Keratinocyte (primary cell): ENCODE data around the gene ABO.

Experiments used
- CTCF ChIP-seq, 3 experiments: IDR thresholded peaks in 1 of 3; conservative IDR thresholded peaks in 1 of 3; optimal IDR thresholded peaks in 1 of 3; 2 replicates in 2 of 3; 3 replicates in 1 of 3; pipeline versions ENCODE3 to v1.5.1; 2011; ENCODE audit warnings: low read length in 3 of 3, mild to moderate bottlenecking in 3 of 3, moderate library complexity in 2 of 3, control low read depth in 1 of 3, inconsistent platforms in 1 of 3; ENCODE audit not compliant: insufficient read depth in 2 of 3; ENCODE audit errors: extremely low read depth in 1 of 3
- EZH2 ChIP-seq: IDR thresholded peaks from one replicate; pipeline ENCODE4 v1.6.1; 2012; ENCODE audit warnings: inconsistent platforms, mild to moderate bottlenecking, low read length, moderate library complexity

GRCh38 chr9:133320421-133320881 is 45.5 kb upstream of the ABO start:
- TF ChIP-seq EZH2 (no peak), CTCF (optimal IDR thresholded peaks at IDR 0.05 in 1 of 3, IDR thresholded peaks at IDR 0.05 in 1 of 3, conservative IDR thresholded peaks at IDR 0.05 in 1 of 3; ENCODE audit: extremely low read depth in 1 of 3, insufficient read depth in 2 of 3, low read length in 3 of 3) (no peak)
